GM18499 (cell line): Measurements from ENCODE around the gene PRDX1.

ENCODE experiments used
- ATAC-seq: cut with Tn5 transposase; IDR thresholded peaks from one replicate; pipeline ENCODE4 v1.9.1; 2021; ENCODE audit warnings: moderate number of reproducible peaks; ENCODE audit not compliant: insufficient read depth, unreplicated experiment

PRDX1 gene

GRCh38 chr1:45521413-45522323 lies at the start of gene PRDX1:
Gene PRDX1 (minus strand): TSS chr1:45521884. CDS start chr1:45519043, 2,841 bp downstream.
- ATAC-seq, result peak; percentile 72

GRCh38 chr1:45570631-45571030 lies 48.9 kb upstream of the PRDX1 start:
- ATAC-seq, result no peak

- ATAC-seq, result no peak
These were observed 48.4 kb upstream of the PRDX1 start for GRCh38 chr1:45569962-45570581.

- no peak for ATAC-seq
These were observed 47.9 kb upstream of the PRDX1 start for GRCh38 chr1:45569571-45569961.

- no peak for ATAC-seq
These were observed 46.7 kb upstream of the PRDX1 start for GRCh38 chr1:45568421-45568820.

GRCh38 chr1:45567911-45568310 lies 46.2 kb upstream of the PRDX1 start:
- no peak for ATAC-seq

GRCh38 chr1:45566722-45567121 lies 45.0 kb upstream of the PRDX1 start:
- no peak for ATAC-seq

GRCh38 chr1:45563843-45564242 lies 42.2 kb upstream of the PRDX1 start:
- ATAC-seq, result no peak

GRCh38 chr1:45557422-45557944 lies 35.8 kb upstream of the PRDX1 start:
- ATAC-seq, result no peak

- ATAC-seq, result no peak
These were observed 32.5 kb upstream of the PRDX1 start for GRCh38 chr1:45554198-45554597.

- ATAC-seq, result no peak
These were observed 30.6 kb upstream of the PRDX1 start for GRCh38 chr1:45552331-45552730.

GRCh38 chr1:45551684-45552083 lies 30.0 kb upstream of the PRDX1 start:
- no peak for ATAC-seq

GRCh38 chr1:45550401-45551351 lies 29.0 kb upstream of the PRDX1 start, which contains the start of gene AKR1A1:
Gene AKR1A1 (plus strand): TSS chr1:45550826. CDS start chr1:45561795, 10,969 bp downstream.
- ATAC-seq, result peak; percentile 53

GRCh38 chr1:45545553-45546310 lies 24.0 kb upstream of the PRDX1 start:
- no peak for ATAC-seq

GRCh38 chr1:45545019-45545493 lies 23.4 kb upstream of the PRDX1 start:
- peak; percentile 36 for ATAC-seq

- no peak for ATAC-seq
These were observed 22.8 kb upstream of the PRDX1 start for GRCh38 chr1:45544530-45544929.

GRCh38 chr1:45543581-45544417 lies 22.1 kb upstream of the PRDX1 start:
- ATAC-seq, result no peak

GRCh38 chr1:45542591-45542990 lies 20.9 kb upstream of the PRDX1 start:
- ATAC-seq, result no peak
